ENCODE data around the gene INPP4A. TPM values are rescaled to one million over a fixed set of nuclear protein-coding genes. Genes with fewer than 3 reads are reported as not detected.

Gene INPP4A
- total and polyA plus RNA-seq, 10 of the 15 experiments (the other 5 are each of a cell fraction or from before 2014, with no cell fraction given), result 4.7 to 62.3 (median 36.9) TPM

- POLR2A ChIA-PET, result interaction anchor here (0.6 to 27.0 kb wide), 6 partner anchors 8 to 1917 kb away, joined by 3 to 545 read pairs (median 16); no protein-coding TSS in a partner anchor
- in situ Hi-C loops (cut with MboI) (no loop called here), intact Hi-C loops (cut with micrococcal nuclease; ENCODE audit: unreplicated experiment) (no loop called here)
- H3K4me3 ChIP-seq, result no peak overlapping the region
- H2AFZ ChIP-seq (ENCODE audit: control insufficient read depth, low read depth, low read length), result no peak overlapping the region
- peaks cover 96% of the 10 kb centered on the region for H3K79me2 ChIP-seq (ENCODE audit: control insufficient read depth, insufficient read depth, low read length)
- peaks cover 6 to 15% of the 10 kb centered on the region in 2 experiments; a peak in 3 of 4 replicates for H3K36me3 ChIP-seq (ENCODE audit: control insufficient read depth in 2 of 2, insufficient read depth in 2 of 2, low read length in 1 of 2)
- H3K27me3 ChIP-seq (replicated peaks in 1 of 2; ENCODE audit: control insufficient read depth in 2 of 2, insufficient read depth in 2 of 2, low read length in 1 of 2), result no peaks in the 10 kb centered on the region
- no peaks in the 10 kb centered on the region for H3K9me3 ChIP-seq (replicated peaks; ENCODE audit: control insufficient read depth, insufficient read depth, low read length)
- H3K9ac ChIP-seq (ENCODE audit: control insufficient read depth, insufficient read depth, low read length), result no peak overlapping the region
- RAD21 ChIA-PET (ENCODE audit: unreplicated experiment), result interaction anchor here (1.8 to 13.1 kb wide), 6 partner anchors 8 to 35 kb away, joined by 5 to 199 read pairs (median 7); no protein-coding TSS in a partner anchor
- TF ChIP-seq, protein P1, sequence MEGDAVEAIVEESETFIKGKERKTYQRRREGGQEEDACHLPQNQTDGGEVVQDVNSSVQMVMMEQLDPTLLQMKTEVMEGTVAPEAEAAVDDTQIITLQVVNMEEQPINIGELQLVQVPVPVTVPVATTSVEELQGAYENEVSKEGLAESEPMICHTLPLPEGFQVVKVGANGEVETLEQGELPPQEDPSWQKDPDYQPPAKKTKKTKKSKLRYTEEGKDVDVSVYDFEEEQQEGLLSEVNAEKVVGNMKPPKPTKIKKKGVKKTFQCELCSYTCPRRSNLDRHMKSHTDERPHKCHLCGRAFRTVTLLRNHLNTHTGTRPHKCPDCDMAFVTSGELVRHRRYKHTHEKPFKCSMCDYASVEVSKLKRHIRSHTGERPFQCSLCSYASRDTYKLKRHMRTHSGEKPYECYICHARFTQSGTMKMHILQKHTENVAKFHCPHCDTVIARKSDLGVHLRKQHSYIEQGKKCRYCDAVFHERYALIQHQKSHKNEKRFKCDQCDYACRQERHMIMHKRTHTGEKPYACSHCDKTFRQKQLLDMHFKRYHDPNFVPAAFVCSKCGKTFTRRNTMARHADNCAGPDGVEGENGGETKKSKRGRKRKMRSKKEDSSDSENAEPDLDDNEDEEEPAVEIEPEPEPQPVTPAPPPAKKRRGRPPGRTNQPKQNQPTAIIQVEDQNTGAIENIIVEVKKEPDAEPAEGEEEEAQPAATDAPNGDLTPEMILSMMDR (IDR thresholded peaks at IDR 0.05 in 2 of 3, conservative IDR thresholded peaks at IDR 0.05 in 1 of 3; ENCODE audit: control insufficient read depth in 2 of 3, extremely low read depth in 1 of 3, insufficient read depth in 1 of 3, low read depth in 3 of 3, low read length in 3 of 3), result no peak
- TF ChIP-seq BRCA1 (IDR thresholded peaks at IDR 0.05; ENCODE audit: low read depth, low read length) (no peak), MEF2A (IDR thresholded peaks at IDR 0.05; ENCODE audit: insufficient read depth, low read depth, low read length) (no peak), ZNF384 (IDR thresholded peaks at IDR 0.05; ENCODE audit: borderline replicate concordance, low read depth, low read length) (no peak), NR2C2 (IDR thresholded peaks at IDR 0.05; ENCODE audit: borderline replicate concordance, control insufficient read depth, insufficient read length, low read depth) (no peak), ASH2L (IDR thresholded peaks at IDR 0.05; ENCODE audit: borderline replicate concordance, low read depth) (no peak), SUPT20H (IDR thresholded peaks at IDR 0.05; ENCODE audit: borderline replicate concordance, control insufficient read depth, low read depth, low read length) (no peak), MTA2 (IDR thresholded peaks at IDR 0.05; ENCODE audit: low read depth) (no peak), ZNF24 (IDR thresholded peaks at IDR 0.05) (no peak), MYC (IDR thresholded peaks at IDR 0.05; ENCODE audit: insufficient read depth, insufficient read length, insufficient replicate concordance, low read length, severe bottlenecking) (no peak)
- TF ChIP-seq, protein P2, sequence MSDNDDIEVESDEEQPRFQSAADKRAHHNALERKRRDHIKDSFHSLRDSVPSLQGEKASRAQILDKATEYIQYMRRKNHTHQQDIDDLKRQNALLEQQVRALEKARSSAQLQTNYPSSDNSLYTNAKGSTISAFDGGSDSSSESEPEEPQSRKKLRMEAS (IDR thresholded peaks at IDR 0.05; ENCODE audit: low read depth, low read length), result no peak
- H3K4me2 ChIP-seq (ENCODE audit: control insufficient read depth, insufficient read depth), result peak overlapping the region; percentile 28; the same call in 1 of the 2 replicates
- DNase-seq (ENCODE audit: low read depth, low spot score) (no peak), FAIRE-seq (no peak), ATAC-seq (no peak)
- SMC1A ChIA-PET (ENCODE audit: uncharacterized antibody, unreplicated experiment), result interaction anchor here (1.0 to 28.2 kb wide), 5 partner anchors 11 to 104 kb away, joined by 3 to 816 read pairs (median 9); no protein-coding TSS in a partner anchor
- 84% methylated on average over 5 of the region's 5 CpGs for WGBS (ENCODE audit: insufficient coverage, insufficient replicate concordance, low lambda C conversion rate, missing lambda C conversion rate)
- no peaks in the 10 kb centered on the region; the same call in 1 of the 2 replicates for H4K20me1 ChIP-seq (ENCODE audit: control insufficient read depth, insufficient read depth)
- CTCF ChIA-PET, result interaction anchor here (0.6 to 5.3 kb wide), 7 partner anchors 10 to 440 kb away, joined by 3 to 32 read pairs (median 4); no protein-coding TSS in a partner anchor
- peak overlapping the region; percentile 27 for H3K27ac ChIP-seq (ENCODE audit: control insufficient read depth, insufficient read depth)
- BruUV-seq (replicated peaks), result no TSS peak
- H3K4me1 ChIP-seq (ENCODE audit: control insufficient read depth, insufficient read depth, low read length), result peaks cover 58% of the 10 kb centered on the region
Measured at GRCh38 chr2:98453083-98453482, 8.4 kb downstream of the INPP4A start.

Measured in GM12878 (cell line).